Measurements from ENCODE around the gene REG1B. TPM values are rescaled to one million over a fixed set of nuclear protein-coding genes. Genes with fewer than 3 reads are reported as not detected.

REG1B gene
- total RNA-seq, 3 donors from 2014 or later, result not detected

GRCh38 chr2:79100285-79100684, 12.5 kb upstream of the REG1B start:
- Histone ChIP-seq H3K36me3 (no peaks in the 10 kb centered on the region), H3K9me3 (no peaks in the 10 kb centered on the region), H3K4me1 (no peaks in the 10 kb centered on the region), H3K27me3 (no peaks in the 10 kb centered on the region), H3K4me3 (no peak overlapping the region), H3K27ac (no peak overlapping the region)
- TF ChIP-seq POLR2AphosphoS5 (IDR thresholded peaks at IDR 0.05) (no peak), CTCF (IDR thresholded peaks at IDR 0.05) (no peak), POLR2A (IDR thresholded peaks at IDR 0.05) (no peak)
- DNase-seq (ENCODE audit: low spot score in 2 of 2), result no peak
- intact Hi-C loops (cut with DNase I; ENCODE audit: low total_unique reads), result no loop called here

- Histone ChIP-seq H3K9me3 (no peaks in the 10 kb centered on the region), H3K4me3 (no peak overlapping the region), H3K27ac (no peak overlapping the region), H3K36me3 (no peaks in the 10 kb centered on the region), H3K27me3 (no peaks in the 10 kb centered on the region), H3K4me1 (no peaks in the 10 kb centered on the region)
- intact Hi-C loops (cut with DNase I; ENCODE audit: low total_unique reads), result no loop called here
- DNase-seq (ENCODE audit: low spot score in 2 of 2), result no peak
- TF ChIP-seq CTCF (IDR thresholded peaks at IDR 0.05) (no peak), POLR2A (IDR thresholded peaks at IDR 0.05) (no peak), POLR2AphosphoS5 (IDR thresholded peaks at IDR 0.05) (no peak)
Observed at GRCh38 chr2:79099140-79099686, 11.4 kb upstream of the REG1B start.

GRCh38 chr2:79097843-79098242, 10.1 kb upstream of the REG1B start:
- Histone ChIP-seq H3K36me3 (no peaks in the 10 kb centered on the region), H3K4me1 (no peaks in the 10 kb centered on the region), H3K27me3 (no peaks in the 10 kb centered on the region), H3K9me3 (no peaks in the 10 kb centered on the region), H3K4me3 (no peak overlapping the region), H3K27ac (no peak overlapping the region)
- DNase-seq (ENCODE audit: low spot score in 2 of 2), result no peak
- intact Hi-C loops (cut with DNase I; ENCODE audit: low total_unique reads), result no loop called here
- TF ChIP-seq POLR2A (IDR thresholded peaks at IDR 0.05) (no peak), CTCF (IDR thresholded peaks at IDR 0.05) (no peak), POLR2AphosphoS5 (IDR thresholded peaks at IDR 0.05) (no peak)

GRCh38 chr2:79090693-79091092, 2.9 kb upstream of the REG1B start:
- TF ChIP-seq POLR2AphosphoS5 (IDR thresholded peaks at IDR 0.05), result no peak
- no peak for TF ChIP-seq CTCF (IDR thresholded peaks at IDR 0.05)
- TF ChIP-seq POLR2A (IDR thresholded peaks at IDR 0.05), result no peak
- Histone ChIP-seq H3K4me3 (no peak overlapping the region), H3K4me1 (no peaks in the 10 kb centered on the region), H3K27me3 (no peaks in the 10 kb centered on the region), H3K9me3 (no peaks in the 10 kb centered on the region), H3K27ac (no peak overlapping the region), H3K36me3 (no peaks in the 10 kb centered on the region)
- no peak for DNase-seq (ENCODE audit: low spot score in 2 of 2)
- intact Hi-C loops (cut with DNase I; ENCODE audit: low total_unique reads), result no loop called here

GRCh38 chr2:79086255-79086654, 1.5 kb downstream of the REG1B start:
- Histone ChIP-seq H3K36me3 (no peaks in the 10 kb centered on the region), H3K4me1 (no peaks in the 10 kb centered on the region), H3K27ac (no peak overlapping the region), H3K27me3 (no peaks in the 10 kb centered on the region), H3K9me3 (no peaks in the 10 kb centered on the region), H3K4me3 (no peak overlapping the region)
- no peak for TF ChIP-seq POLR2AphosphoS5 (IDR thresholded peaks at IDR 0.05)
- intact Hi-C loops (cut with DNase I; ENCODE audit: low total_unique reads), result no loop called here
- DNase-seq (ENCODE audit: low spot score in 2 of 2), result no peak

GRCh38 chr2:79085382-79085781, 2.4 kb downstream of the REG1B start:
- DNase-seq (ENCODE audit: low spot score in 2 of 2), result no peak
- intact Hi-C loops (cut with DNase I; ENCODE audit: low total_unique reads), result no loop called here
- Histone ChIP-seq H3K4me3 (no peak overlapping the region), H3K27me3 (no peaks in the 10 kb centered on the region), H3K27ac (no peak overlapping the region), H3K4me1 (no peaks in the 10 kb centered on the region), H3K9me3 (no peaks in the 10 kb centered on the region), H3K36me3 (no peaks in the 10 kb centered on the region)
- TF ChIP-seq POLR2A (IDR thresholded peaks at IDR 0.05) (no peak), CTCF (IDR thresholded peaks at IDR 0.05) (no peak), POLR2AphosphoS5 (IDR thresholded peaks at IDR 0.05) (no peak)
